Measurements from ENCODE around the gene SNX6.
A peak's percentile ranks its signal among the peaks of the same experiment; 100 is the strongest.

SNX6 gene

GRCh38 chr14:34633742-34634141, 3.8 kb upstream of the SNX6 start:
- TF ChIP-seq CTCF (IDR thresholded peaks at IDR 0.05; ENCODE audit: insufficient read depth, low read depth, low read length, missing control alignments) = no peak
- no peak overlapping the region for H3K4me3 ChIP-seq (ENCODE audit: low read depth, low read length)

DNA sequence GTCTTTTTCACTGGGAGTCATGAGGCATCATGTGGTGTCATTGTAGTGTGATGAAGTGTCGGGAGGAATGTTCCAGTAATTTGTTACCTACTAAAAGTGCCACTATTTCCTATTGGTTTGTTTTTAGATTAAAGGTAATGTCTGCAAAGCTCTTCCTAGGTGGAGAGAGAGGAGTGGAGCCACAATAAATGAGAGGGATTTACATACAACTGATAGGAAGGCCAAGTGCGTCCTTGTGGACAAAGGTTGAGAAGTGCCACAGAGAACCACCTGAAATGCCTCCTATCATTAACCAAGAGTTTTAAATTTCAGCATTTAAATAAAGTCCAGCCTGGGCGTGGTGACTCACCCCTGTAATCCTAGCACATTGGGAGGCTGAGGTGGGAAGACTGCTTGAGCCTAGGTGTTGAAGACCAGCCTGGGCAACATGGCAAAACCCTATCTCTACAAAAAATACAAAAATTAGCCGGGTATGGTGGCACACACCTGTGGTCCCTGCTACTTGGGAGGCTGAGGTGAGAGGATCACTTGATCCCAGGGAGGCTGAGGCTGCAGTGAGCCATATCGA, 2.5 kb upstream of the SNX6 start:
- H3K4me3 ChIP-seq (ENCODE audit: low read depth, low read length) = no peak overlapping the region
- DNase-seq (ENCODE audit: low read depth) = no peak
- TF ChIP-seq CTCF (IDR thresholded peaks at IDR 0.05; ENCODE audit: insufficient read depth, low read depth, low read length, missing control alignments) = no peak

More at GRCh38 chr14:34633742-34634141, 3.8 kb upstream of the SNX6 start:
- DNase-seq (ENCODE audit: low read depth) = no peak

DNA sequence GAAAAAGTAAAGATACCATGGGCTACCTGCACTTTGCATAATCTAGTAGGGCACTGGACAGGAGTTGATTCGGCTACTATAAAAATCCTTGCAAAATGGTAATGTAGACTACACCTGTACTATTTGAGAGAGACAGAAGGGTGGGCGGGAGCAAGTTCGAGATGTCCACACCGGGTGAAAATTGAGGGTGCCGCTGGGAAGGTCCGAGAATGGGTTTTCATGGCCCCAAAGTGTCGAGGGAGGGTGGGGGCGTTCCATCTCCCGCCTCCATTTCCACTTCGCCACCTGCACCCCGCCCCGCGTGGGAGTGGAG, 648 bp downstream of the SNX6 start:
- TF ChIP-seq CTCF (IDR thresholded peaks at IDR 0.05; ENCODE audit: insufficient read depth, low read depth, low read length, missing control alignments) = no peak
- no peak for DNase-seq (ENCODE audit: low read depth)
- H3K4me3 ChIP-seq (ENCODE audit: low read depth, low read length) = peak overlapping the region; percentile 100

GRCh38 chr14:34628681-34629135, 1.2 kb downstream of the SNX6 start:
- no peak for TF ChIP-seq CTCF (IDR thresholded peaks at IDR 0.05; ENCODE audit: insufficient read depth, low read depth, low read length, missing control alignments)
- peak overlapping the region; percentile 100 for H3K4me3 ChIP-seq (ENCODE audit: low read depth, low read length)
- DNase-seq (ENCODE audit: low read depth) = no peak

DNA sequence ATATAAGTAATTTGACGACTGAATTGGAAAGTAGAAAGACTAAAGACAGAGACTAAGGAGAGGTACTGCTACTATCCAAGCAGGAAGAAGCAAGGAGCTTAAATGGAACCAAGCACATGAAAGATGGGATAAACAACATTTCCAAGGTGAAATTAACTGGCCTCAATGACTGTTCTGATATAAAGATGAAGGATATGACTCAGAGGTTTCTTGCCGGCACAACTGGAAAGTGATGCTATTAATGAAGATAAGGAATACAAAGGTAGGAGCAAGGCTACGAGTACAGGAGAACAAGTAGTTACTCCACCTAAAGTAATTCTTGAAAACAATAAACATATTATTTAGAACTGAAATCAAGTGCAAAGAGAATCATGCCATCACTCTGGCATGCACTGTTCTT, 6.4 kb downstream of the SNX6 start:
- DNase-seq (ENCODE audit: low read depth) = no peak
- TF ChIP-seq CTCF (IDR thresholded peaks at IDR 0.05; ENCODE audit: insufficient read depth, low read depth, low read length, missing control alignments) = no peak
- H3K4me3 ChIP-seq (ENCODE audit: low read depth, low read length) = no peak overlapping the region

- no peak overlapping the region for H3K4me3 ChIP-seq (ENCODE audit: low read depth, low read length)
- DNase-seq (ENCODE audit: low read depth) = no peak
- no peak for TF ChIP-seq CTCF (IDR thresholded peaks at IDR 0.05; ENCODE audit: insufficient read depth, low read depth, low read length, missing control alignments)
Observed at GRCh38 chr14:34620839-34621238, 9.1 kb downstream of the SNX6 start.

DNA sequence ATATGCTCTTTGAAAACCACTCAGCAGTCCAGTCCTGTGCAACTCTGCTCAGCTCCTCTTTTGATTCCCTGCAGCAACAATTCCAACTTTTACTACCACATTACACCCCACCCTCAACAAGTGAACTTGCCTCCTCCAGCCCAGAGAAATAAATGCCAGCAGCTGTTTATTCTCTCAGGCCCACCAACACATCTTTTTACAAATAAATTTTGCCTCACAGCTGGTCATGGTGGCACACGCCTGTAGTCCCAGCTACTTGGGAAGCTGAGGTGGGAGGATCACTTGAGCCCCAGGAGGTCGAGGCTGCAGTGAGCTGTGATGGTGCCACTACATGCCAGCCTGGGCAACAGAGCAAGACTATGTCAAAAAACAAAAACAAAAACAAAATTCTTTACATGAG, 9.8 kb downstream of the SNX6 start:
- H3K4me3 ChIP-seq (ENCODE audit: low read depth, low read length) = no peak overlapping the region
- DNase-seq (ENCODE audit: low read depth) = no peak
- TF ChIP-seq CTCF (IDR thresholded peaks at IDR 0.05; ENCODE audit: insufficient read depth, low read depth, low read length, missing control alignments) = no peak
